Caco-2 (cell line): ENCODE results near the gene CSF3. TPM values are rescaled to one million over a fixed set of nuclear protein-coding genes. Genes with fewer than 3 reads are reported as not detected.

Experiments
- BruUV-seq: library from RNA; stranded (reverse); fragments of 400-500 nt; replicated peaks from 2 replicates; lab custom pipeline; 2021; lab: Mats Ljungman, UMichigan
- CTCF ChIA-PET: fragments of 300-600 bp; sonication (Branson Sonifier 250); formaldehyde crosslinking; loops from one replicate; lab custom pipeline; 2022; ENCODE audit warnings: antibody characterized with exemption; lab: Charles Lee
- POLR2A ChIA-PET: fragments of 300-600 bp; sonication (Branson Sonifier 250); formaldehyde crosslinking; loops from one replicate; lab custom pipeline; 2022; ENCODE audit warnings: antibody characterized with exemption; lab: Charles Lee
- DNase-seq, 2 experiments: peaks; one replicate each; pipeline versions ENCODE4 v3.0.0 to v3.0.0-alpha.2; 2020 to 2022
- H3K27me3 ChIP-seq: replicated peaks from 2 replicates; pipeline ENCODE4 v1.6.0; 2011; ENCODE audit warnings: low read length; ENCODE audit not compliant: control insufficient read depth, insufficient read depth
- H3K36me3 ChIP-seq: 2 replicates; pipeline ENCODE4 v1.5.1; 2011; ENCODE audit warnings: low read length; ENCODE audit not compliant: control insufficient read depth, insufficient read depth
- H3K4me1 ChIP-seq: fragments of 250-450 bp; sonication (Bioruptor Pico); 2 replicates; pipeline ENCODE4 v1.5.1; 2020; ENCODE audit warnings: mild to moderate bottlenecking
- H3K4me3 ChIP-seq: 2 replicates; pipeline ENCODE4 v1.5.1; 2011; ENCODE audit warnings: low read depth, mild to moderate bottlenecking, control low read depth, low read length
- H3K9me3 ChIP-seq: fragments of 250-450 bp; sonication (Bioruptor Pico); 2 replicates; pipeline ENCODE4 v1.5.1; 2020; ENCODE audit warnings: mild to moderate bottlenecking, moderate library complexity
- H3K27ac Mint-ChIP-seq: one replicate; pipeline ENCODE4 v1.8.0; 2022; ENCODE audit warnings: mixed read lengths; ENCODE audit not compliant: unreplicated experiment
- H3K27me3 Mint-ChIP-seq: one replicate; pipeline ENCODE4 v1.8.0; 2022; ENCODE audit warnings: mixed read lengths; ENCODE audit not compliant: insufficient read depth, unreplicated experiment
- H3K36me3 Mint-ChIP-seq: one replicate; pipeline ENCODE4 v1.8.0; 2022; ENCODE audit warnings: mild to moderate bottlenecking, mixed read lengths; ENCODE audit not compliant: insufficient read depth, unreplicated experiment
- H3K4me1 Mint-ChIP-seq: one replicate; pipeline ENCODE4 v1.8.0; 2022; ENCODE audit warnings: low read depth, mixed read lengths; ENCODE audit not compliant: unreplicated experiment
- H3K4me3 Mint-ChIP-seq: one replicate; pipeline ENCODE4 v1.8.0; 2022; ENCODE audit warnings: mild to moderate bottlenecking, moderate library complexity, mixed read lengths; ENCODE audit not compliant: unreplicated experiment
- H3K9me3 Mint-ChIP-seq: one replicate; pipeline ENCODE4 v1.8.0; 2022; ENCODE audit warnings: mixed read lengths; ENCODE audit not compliant: unreplicated experiment
- intact Hi-C: fragments of 100-400 bp; cut with micrococcal nuclease; formaldehyde crosslinking; loops from one replicate; pipeline ENCODE4 v1.10.0; 2022; ENCODE audit not compliant: unreplicated experiment
- microRNA-seq: library from miRNA; unstranded; fragments of <30 nt; microRNA quantifications from one replicate; pipeline ENCODE4 v1.2.0, GENCODE V29; 2022
- total RNA-seq: library from RNA; stranded (reverse); gene quantifications from 2 replicates; pipeline ENCODE4 v1.2.3, GENCODE V29; 2022
- TF ChIP-seq, protein P1 (sequence below), 2 experiments: fragments of 200-600 bp in 1 of 2; IDR thresholded peaks; 1 replicate in 1 of 2; 2 replicates in 1 of 2; pipeline versions ENCODE4 v1.5.1 to v1.8.0; 2011 to 2022; ENCODE audit warnings: antibody characterized with exemption in 1 of 2, control low read depth in 1 of 2, inconsistent platforms in 1 of 2, low read depth in 1 of 2, low read length in 1 of 2, mild to moderate bottlenecking in 1 of 2, moderate library complexity in 1 of 2; ENCODE audit not compliant: insufficient read depth in 1 of 2, severe bottlenecking in 1 of 2, unreplicated experiment in 1 of 2

The CSF3 gene
- total RNA-seq, 1 experiment from 2014 or later: not detected

DNA sequence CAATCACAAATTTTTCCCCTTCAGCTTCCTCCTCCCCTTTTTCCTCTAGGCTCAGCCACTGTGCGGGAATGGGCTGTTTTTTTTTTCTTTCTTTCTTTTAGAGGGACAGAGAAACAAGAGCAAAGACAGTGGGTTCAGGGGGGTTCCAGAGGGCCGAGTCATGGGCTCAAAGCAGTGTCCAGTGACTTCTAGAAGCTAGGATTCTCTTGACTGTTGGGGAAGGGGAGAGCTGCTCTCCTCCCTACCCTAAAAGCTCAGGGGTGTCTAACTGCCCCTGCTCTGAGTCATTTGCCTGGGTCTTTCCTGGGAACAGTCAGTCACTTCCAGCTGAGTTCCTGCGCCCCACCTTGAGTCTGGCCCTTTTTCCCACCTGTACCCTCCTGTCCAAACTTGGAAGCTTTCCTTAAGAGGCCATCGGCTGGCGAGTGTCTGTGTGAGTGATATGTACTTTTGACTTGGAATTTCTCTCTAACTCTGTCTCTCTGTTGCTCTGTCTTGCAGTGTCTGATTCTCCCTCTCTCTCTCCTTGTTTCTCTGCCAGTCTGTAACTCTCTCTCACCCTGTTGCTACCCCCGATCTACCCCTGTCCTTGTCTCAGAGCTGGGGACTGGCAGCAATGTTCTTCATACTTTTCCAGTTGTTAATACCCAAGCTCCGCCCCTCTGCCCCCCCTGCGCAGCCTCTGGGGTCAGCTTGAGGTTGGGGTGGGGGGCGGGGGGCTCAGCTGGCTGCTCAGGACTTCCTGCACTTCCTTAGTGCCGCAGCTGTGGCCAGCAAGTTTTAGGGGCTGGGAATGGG is 49.9 kb downstream of the CSF3 start:
- CTCF ChIA-PET: interaction anchor here (0.9 to 5.6 kb wide), 5 partner anchors 8 to 103 kb away, joined by 3 to 66 read pairs (median 7); partner anchors contain the start of gene MED24
- BruUV-seq: no TSS peak

DNA sequence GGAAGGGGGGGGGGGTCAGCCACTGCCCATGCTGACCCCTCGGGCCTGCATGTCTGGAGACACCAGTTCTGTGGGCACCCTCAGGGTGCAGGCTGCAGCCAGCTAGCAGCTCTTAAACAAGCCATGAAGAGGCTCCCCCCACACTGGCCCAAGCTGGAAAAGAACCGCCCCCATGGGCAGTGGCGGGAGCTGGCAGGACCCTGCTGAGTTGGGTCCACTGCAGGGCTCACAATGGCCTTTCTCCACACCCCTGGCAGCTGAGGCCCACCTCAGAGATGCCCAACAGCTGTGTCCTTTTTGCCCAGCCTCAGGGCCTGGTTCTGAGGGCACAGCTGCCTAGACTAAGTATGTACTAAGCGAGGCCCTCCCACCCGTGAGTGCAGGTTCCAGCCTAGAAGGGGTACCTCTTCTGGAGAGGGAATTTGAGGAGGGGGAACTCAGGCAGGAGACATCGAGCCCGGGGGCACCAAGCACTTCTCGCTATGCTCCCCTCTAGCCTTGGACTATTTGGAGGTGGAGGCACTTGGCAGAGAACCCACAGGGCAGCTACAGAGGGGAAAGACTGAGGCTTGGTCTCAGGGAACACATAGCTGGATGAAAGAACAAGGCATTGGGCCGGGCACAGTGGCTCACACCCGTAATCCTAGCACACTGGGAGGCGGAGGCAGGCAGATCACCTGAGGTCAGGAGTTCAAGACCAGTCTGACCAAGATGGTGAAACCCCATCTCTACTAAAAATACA is 50.7 kb downstream of the CSF3 start:
- H3K27me3 ChIP-seq: no peaks in the 10 kb centered on the region
- Mint-ChIP-seq H3K4me3 (peak overlapping the region; percentile 15), H3K27ac (no peak overlapping the region), H3K27me3 (no peaks in the 10 kb centered on the region), H3K9me3 (no peaks in the 10 kb centered on the region), H3K36me3 (peaks cover 8% of the 10 kb centered on the region), H3K4me1 (peaks cover 55% of the 10 kb centered on the region)
- TF ChIP-seq, protein P1, sequence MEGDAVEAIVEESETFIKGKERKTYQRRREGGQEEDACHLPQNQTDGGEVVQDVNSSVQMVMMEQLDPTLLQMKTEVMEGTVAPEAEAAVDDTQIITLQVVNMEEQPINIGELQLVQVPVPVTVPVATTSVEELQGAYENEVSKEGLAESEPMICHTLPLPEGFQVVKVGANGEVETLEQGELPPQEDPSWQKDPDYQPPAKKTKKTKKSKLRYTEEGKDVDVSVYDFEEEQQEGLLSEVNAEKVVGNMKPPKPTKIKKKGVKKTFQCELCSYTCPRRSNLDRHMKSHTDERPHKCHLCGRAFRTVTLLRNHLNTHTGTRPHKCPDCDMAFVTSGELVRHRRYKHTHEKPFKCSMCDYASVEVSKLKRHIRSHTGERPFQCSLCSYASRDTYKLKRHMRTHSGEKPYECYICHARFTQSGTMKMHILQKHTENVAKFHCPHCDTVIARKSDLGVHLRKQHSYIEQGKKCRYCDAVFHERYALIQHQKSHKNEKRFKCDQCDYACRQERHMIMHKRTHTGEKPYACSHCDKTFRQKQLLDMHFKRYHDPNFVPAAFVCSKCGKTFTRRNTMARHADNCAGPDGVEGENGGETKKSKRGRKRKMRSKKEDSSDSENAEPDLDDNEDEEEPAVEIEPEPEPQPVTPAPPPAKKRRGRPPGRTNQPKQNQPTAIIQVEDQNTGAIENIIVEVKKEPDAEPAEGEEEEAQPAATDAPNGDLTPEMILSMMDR (IDR thresholded peaks at IDR 0.05; ENCODE audit: insufficient read depth in 1 of 2, low read depth in 1 of 2, low read length in 1 of 2, severe bottlenecking in 1 of 2, unreplicated experiment in 1 of 2): no peak
- intact Hi-C loops: no loop called here
- H3K4me1 ChIP-seq: peaks cover 56% of the 10 kb centered on the region
- no peak for DNase-seq
- no peaks in the 10 kb centered on the region for H3K9me3 ChIP-seq
- H3K4me3 ChIP-seq: no peak overlapping the region
- CTCF ChIA-PET: interaction anchor here (0.6 to 5.6 kb wide), 6 partner anchors 9 to 1428 kb away, joined by 3 to 66 read pairs (median 4); partner anchors contain the start of gene MED24
- no TSS peak for BruUV-seq
- POLR2A ChIA-PET: interaction anchor here (0.6 to 1.2 kb wide), 3 partner anchors 11 to 49 kb away, joined by 3 to 5 read pairs (median 4); partner anchors contain the start of gene MED24
- H3K36me3 ChIP-seq: no peaks in the 10 kb centered on the region

More for the DNA sequence above, 49.9 kb downstream of the CSF3 start:
- no peaks in the 10 kb centered on the region for H3K9me3 Mint-ChIP-seq
- intact Hi-C loops: no loop called here
- H3K36me3 Mint-ChIP-seq: peaks cover 8% of the 10 kb centered on the region
- H3K4me1 ChIP-seq: peaks cover 49% of the 10 kb centered on the region
- H3K27me3 ChIP-seq: no peaks in the 10 kb centered on the region
- no peaks in the 10 kb centered on the region for H3K9me3 ChIP-seq
- H3K4me1 Mint-ChIP-seq: peaks cover 49% of the 10 kb centered on the region
- H3K4me3 ChIP-seq: no peak overlapping the region
- TF ChIP-seq, protein P1 (IDR thresholded peaks at IDR 0.05; ENCODE audit: insufficient read depth in 1 of 2, low read depth in 1 of 2, low read length in 1 of 2, severe bottlenecking in 1 of 2, unreplicated experiment in 1 of 2): no peak
- POLR2A ChIA-PET: interaction anchor here (0.6 to 0.7 kb wide), 2 partner anchors 47 to 50 kb away, joined by 3 to 4 read pairs; no protein-coding TSS in a partner anchor
- H3K36me3 ChIP-seq: no peaks in the 10 kb centered on the region
- DNase-seq: no peak
- peak overlapping the region; percentile 15 for H3K4me3 Mint-ChIP-seq
- H3K27me3 Mint-ChIP-seq: no peaks in the 10 kb centered on the region
- H3K27ac Mint-ChIP-seq: no peak overlapping the region

Small RNAs within 50 kb of the gene (microRNA-seq; reads per million reads assigned to microRNA genes)
- 1.5 reads per million for gene MIR6884

Other genes starting within 250 kb of the CSF3 start
- 2.4 and 2.8 TPM in 2 replicates for gene IKZF3, start 151.1 kb upstream of the CSF3 start, total RNA-seq
- gene ZPBP2, start 147.2 kb upstream of the CSF3 start, total RNA-seq: not detected in 2 replicates
- 8.0 TPM in 2 replicates for gene GSDMB, start 96.8 kb upstream of the CSF3 start, total RNA-seq
- 70.6 and 75.2 TPM in 2 replicates for gene ORMDL3, start 87.8 kb upstream of the CSF3 start, total RNA-seq
- not detected in 2 replicates for gene LRRC3C, start 87.7 kb upstream of the CSF3 start, total RNA-seq
- not detected in 2 replicates for gene GSDMA, start 52.4 kb upstream of the CSF3 start, total RNA-seq
- 179 and 195 TPM in 2 replicates for gene PSMD3, start 34.6 kb upstream of the CSF3 start, total RNA-seq
- gene MED24, start 39.0 kb downstream of the CSF3 start, total RNA-seq: 119 and 122 TPM in 2 replicates
- 27.3 and 29.3 TPM in 2 replicates for gene THRA, start 47.5 kb downstream of the CSF3 start, total RNA-seq
- gene NR1D1, start 85.1 kb downstream of the CSF3 start, total RNA-seq: 8.9 and 11.3 TPM in 2 replicates
- 82.6 and 86.9 TPM in 2 replicates for gene MSL1, start 106.5 kb downstream of the CSF3 start, total RNA-seq
- 102 and 110 TPM in 2 replicates for gene CASC3, start 125.1 kb downstream of the CSF3 start, total RNA-seq
- gene RAPGEFL1, start 162.0 kb downstream of the CSF3 start, total RNA-seq: 13.2 and 15.0 TPM in 2 replicates
- 33.4 and 38.3 TPM in 2 replicates for gene WIPF2, start 203.9 kb downstream of the CSF3 start, total RNA-seq